Measurements from ENCODE around the gene METAP2. TPM values are rescaled to one million over a fixed set of nuclear protein-coding genes. Genes with fewer than 3 reads are reported as not detected.

METAP2 gene
- total and polyA plus RNA-seq, 2 of the 8 experiments (the other 6 are each of a cell fraction or from before 2014, with no cell fraction given), result 41.3 to 114 TPM

DNA sequence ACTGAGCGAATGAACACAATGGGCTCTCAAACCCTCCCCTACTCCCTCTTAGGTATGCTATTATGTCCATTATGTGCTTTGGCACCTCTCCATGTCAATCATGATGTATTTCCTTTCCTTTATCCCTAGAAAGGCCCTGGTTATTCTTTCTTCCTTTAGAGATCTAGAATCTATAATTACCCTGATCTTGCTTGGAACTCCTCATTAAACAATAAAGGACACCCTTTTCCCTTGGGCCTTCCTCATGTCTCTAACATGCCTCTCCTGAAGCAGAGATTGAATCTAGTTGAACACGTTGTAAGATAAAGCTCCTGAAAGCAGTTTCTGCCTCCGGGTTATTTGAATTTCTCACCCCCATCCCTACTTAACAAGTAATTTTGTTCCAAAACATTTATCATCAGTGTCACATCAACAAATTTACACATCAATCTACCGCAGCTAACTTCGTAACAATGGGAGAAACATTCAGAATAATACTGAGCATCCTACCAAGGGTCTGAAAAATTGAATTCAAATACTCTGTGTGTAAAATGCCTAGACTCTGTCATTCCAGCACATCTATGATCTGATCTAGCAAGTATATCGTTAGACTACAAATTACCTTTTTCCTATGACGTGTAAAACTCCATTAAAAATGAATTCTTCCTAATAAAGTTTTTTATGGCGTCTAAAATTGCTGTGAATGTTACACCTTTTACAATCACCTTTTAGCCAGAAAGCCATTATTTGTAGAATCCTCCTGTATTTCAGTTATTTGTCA, 72.0 kb downstream of the METAP2 start:
- FAIRE-seq, result no peak
- H3K56ac ChIP-seq (replicated peaks; ENCODE audit: insufficient read length, low read depth, low read length), result peak overlapping the region; percentile 74
- H3K23me2 ChIP-seq (ENCODE audit: low read depth, low read length), result peaks cover 4% of the 10 kb centered on the region; the same call in 1 of the 2 replicates
- H3K4ac ChIP-seq (replicated peaks; ENCODE audit: insufficient read length, low read depth, low read length), result peak overlapping the region; percentile 12
- H3K4me1 ChIP-seq (replicated peaks in 1 of 4; ENCODE audit: control insufficient read depth in 3 of 4, insufficient read depth in 4 of 4, low read length in 3 of 4), result peaks cover 0 to 11% (median 3%) of the 10 kb centered on the region in 4 experiments; a peak in 3 of 7 replicates
- TF ChIP-seq SAP30 (IDR thresholded peaks at IDR 0.05; ENCODE audit: insufficient read depth, insufficient replicate concordance, low read length), result no peak
- H2BK12ac ChIP-seq (ENCODE audit: low read depth, low read length), result no peak overlapping the region; the same call in 1 of the 2 replicates
- peak overlapping the region; percentile 76; the same call in 1 of the 2 replicates for H2BK5ac ChIP-seq (ENCODE audit: low read depth, low read length)
- H3K79me1 ChIP-seq (ENCODE audit: low read depth, low read length), result no peaks in the 10 kb centered on the region
- H3K18ac ChIP-seq (ENCODE audit: extremely low read depth, low read length), result peak overlapping the region; percentile 62
- H3K36me3 ChIP-seq (ENCODE audit: control insufficient read depth in 2 of 4, insufficient read depth in 4 of 4, low read length in 3 of 4), result peaks cover 0 to 9% (median under 1%) of the 10 kb centered on the region in 4 experiments; a peak in 2 of 8 replicates
- H3K27me3 ChIP-seq (replicated peaks in 1 of 4; ENCODE audit: control insufficient read depth in 3 of 4, extremely low read depth in 1 of 4, insufficient read depth in 3 of 4, low read length in 3 of 4), result no peaks in the 10 kb centered on the region
- H3K4me3 ChIP-seq (ENCODE audit: extremely low read depth in 1 of 4, insufficient read depth in 2 of 4, low read depth in 3 of 4, low read length in 4 of 4), result peak overlapping the region; percentile 71 to 95 (median 88); a peak in 7 of 8 replicates
- peak overlapping the region; percentile 26; the same call in 1 of the 2 replicates for H2BK20ac ChIP-seq (ENCODE audit: low read length)
- POLR2A ChIA-PET (ENCODE audit: partially characterized antibody), result interaction anchor here (0.9 to 1.0 kb wide), 3 partner anchors 9 to 28 kb away, joined by 3 to 4 read pairs (median 4); no protein-coding TSS in a partner anchor
- H4K91ac ChIP-seq (replicated peaks; ENCODE audit: insufficient read length, low read length), result peak overlapping the region; percentile 89
- H3K9ac ChIP-seq (replicated peaks in 1 of 4; ENCODE audit: extremely low read depth in 1 of 4, low read depth in 3 of 4, low read length in 3 of 4), result peak overlapping the region in 3 of 4 experiments; percentile 10 to 57 (median 43); a peak in 5 of 7 replicates
- H3K9me3 ChIP-seq (ENCODE audit: insufficient read depth in 2 of 2, low read depth in 1 of 2, low read length in 1 of 2), result no peaks in the 10 kb centered on the region
- 9% methylated on average over 8 of the region's 8 CpGs; no CpG with 5 or more reads in 1 of the 2 experiments for WGBS, 2 experiments (ENCODE audit: extremely low coverage in 1 of 2, insufficient coverage in 1 of 2, insufficient read length in 1 of 2, insufficient replicate concordance in 2 of 2, low coverage in 1 of 2, low lambda C conversion rate in 2 of 2, missing lambda C conversion rate in 1 of 2)
- no peak overlapping the region for H4K8ac ChIP-seq (ENCODE audit: extremely low read depth, insufficient read depth, low read length)
- CTCF ChIA-PET (ENCODE audit: partially characterized antibody), result interaction anchor here (0.5 to 0.9 kb wide), 2 partner anchors 12 to 249 kb away, joined by 5 to 7 read pairs; no protein-coding TSS in a partner anchor
- DNase-seq (ENCODE audit: low read depth in 1 of 2, low spot score in 2 of 2), result no peak
- no peak overlapping the region for H2AFZ ChIP-seq (ENCODE audit: low read length)
- H3K27ac ChIP-seq (ENCODE audit: low read depth, low read length), result peak overlapping the region; percentile 36; the same call in 1 of the 2 replicates
- no peak overlapping the region for H3K23ac ChIP-seq (ENCODE audit: insufficient read length)
- peak overlapping the region; percentile 88 for H4K5ac ChIP-seq (ENCODE audit: insufficient read length, low read depth, low read length)
- H4K20me1 ChIP-seq (replicated peaks in 1 of 2; ENCODE audit: control insufficient read depth in 1 of 2, insufficient read depth in 2 of 2, low read length in 2 of 2), result peaks cover 0 to 4% of the 10 kb centered on the region in 2 experiments
- H2BK15ac ChIP-seq (ENCODE audit: low read length), result no peak overlapping the region
- H3K79me2 ChIP-seq (ENCODE audit: control insufficient read depth in 1 of 2, insufficient read depth in 2 of 2, low read length in 2 of 2), result peaks cover 50 to 97% of the 10 kb centered on the region in 2 experiments
- peak overlapping the region; percentile 77 to 97 for H3K4me2 ChIP-seq (ENCODE audit: insufficient read depth in 1 of 2, low read depth in 2 of 2, low read length in 2 of 2)
- H3K14ac ChIP-seq (ENCODE audit: insufficient read length), result no peak overlapping the region
- peak overlapping the region; percentile 15 for H2BK120ac ChIP-seq (replicated peaks; ENCODE audit: low read depth, low read length)
- 0 out of 2 replicates have a peak overlapping the region, but pooled peaks have one; percentile 1 for H2AK5ac ChIP-seq (ENCODE audit: low read depth, low read length)

All from H1 (cell line).